GM12873 (cell line): ENCODE results near the gene PLCH2.

Source experiments
- TF ChIP-seq, protein P1 (sequence below): IDR thresholded peaks from 2 replicates; pipeline ENCODE4 v1.5.1; 2012; ENCODE audit warnings: low read depth, mild to moderate bottlenecking, moderate library complexity, low read length, control low read depth; ENCODE audit not compliant: insufficient read depth; ENCODE audit errors: missing control alignments

PLCH2 gene

DNA sequence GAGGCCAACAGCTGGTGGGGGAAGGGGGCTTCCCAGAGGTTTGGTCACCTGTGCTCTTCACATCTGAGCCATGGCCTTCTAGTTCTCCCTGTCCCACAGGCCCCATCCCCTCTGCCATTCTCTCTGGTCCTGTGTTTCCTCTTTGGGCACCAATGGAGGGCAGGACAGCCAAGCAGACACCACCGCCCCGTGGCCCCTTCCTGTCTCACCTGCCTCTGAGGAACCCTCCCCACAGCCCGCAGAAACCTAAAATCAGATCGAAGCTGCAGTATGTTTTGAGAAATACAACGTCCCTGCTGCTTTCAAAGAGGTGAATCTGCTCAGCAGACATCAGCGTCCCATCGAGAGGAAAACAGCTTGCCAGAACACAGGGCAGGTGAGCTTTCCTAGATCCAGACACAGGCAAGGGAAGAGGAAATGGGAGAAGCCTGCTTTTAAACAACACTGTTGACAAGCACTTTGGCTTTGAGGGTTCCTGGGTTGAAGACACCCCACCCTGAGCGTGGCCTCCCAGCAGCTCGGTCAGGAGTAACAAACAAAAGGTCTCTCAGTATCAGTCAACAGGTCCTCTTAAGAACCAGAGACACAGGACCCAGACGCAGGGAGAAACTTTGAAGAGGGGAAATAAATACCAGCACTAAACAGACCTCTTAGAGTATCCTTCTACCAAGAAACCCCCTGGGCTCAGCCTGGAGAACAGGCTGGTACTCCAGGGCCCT lies 48.0 kb downstream of the PLCH2 start:
- TF ChIP-seq, protein P1, sequence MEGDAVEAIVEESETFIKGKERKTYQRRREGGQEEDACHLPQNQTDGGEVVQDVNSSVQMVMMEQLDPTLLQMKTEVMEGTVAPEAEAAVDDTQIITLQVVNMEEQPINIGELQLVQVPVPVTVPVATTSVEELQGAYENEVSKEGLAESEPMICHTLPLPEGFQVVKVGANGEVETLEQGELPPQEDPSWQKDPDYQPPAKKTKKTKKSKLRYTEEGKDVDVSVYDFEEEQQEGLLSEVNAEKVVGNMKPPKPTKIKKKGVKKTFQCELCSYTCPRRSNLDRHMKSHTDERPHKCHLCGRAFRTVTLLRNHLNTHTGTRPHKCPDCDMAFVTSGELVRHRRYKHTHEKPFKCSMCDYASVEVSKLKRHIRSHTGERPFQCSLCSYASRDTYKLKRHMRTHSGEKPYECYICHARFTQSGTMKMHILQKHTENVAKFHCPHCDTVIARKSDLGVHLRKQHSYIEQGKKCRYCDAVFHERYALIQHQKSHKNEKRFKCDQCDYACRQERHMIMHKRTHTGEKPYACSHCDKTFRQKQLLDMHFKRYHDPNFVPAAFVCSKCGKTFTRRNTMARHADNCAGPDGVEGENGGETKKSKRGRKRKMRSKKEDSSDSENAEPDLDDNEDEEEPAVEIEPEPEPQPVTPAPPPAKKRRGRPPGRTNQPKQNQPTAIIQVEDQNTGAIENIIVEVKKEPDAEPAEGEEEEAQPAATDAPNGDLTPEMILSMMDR = no peak

GRCh38 chr1:2525572-2525919 lies 49.5 kb downstream of the PLCH2 start:
- TF ChIP-seq, protein P1 = peak; percentile 6

- TF ChIP-seq, protein P1 = no peak
These were observed 50.1 kb downstream of the PLCH2 start, which contains the start of gene PANK4 for GRCh38 chr1:2525920-2526823. Gene PANK4 (minus strand): TSS chr1:2526596. CDS start chr1:2526587, 9 bp downstream.

- TF ChIP-seq, protein P1 = no peak
These were observed 50.9 kb downstream of the PLCH2 start for GRCh38 chr1:2526824-2527555.

DNA sequence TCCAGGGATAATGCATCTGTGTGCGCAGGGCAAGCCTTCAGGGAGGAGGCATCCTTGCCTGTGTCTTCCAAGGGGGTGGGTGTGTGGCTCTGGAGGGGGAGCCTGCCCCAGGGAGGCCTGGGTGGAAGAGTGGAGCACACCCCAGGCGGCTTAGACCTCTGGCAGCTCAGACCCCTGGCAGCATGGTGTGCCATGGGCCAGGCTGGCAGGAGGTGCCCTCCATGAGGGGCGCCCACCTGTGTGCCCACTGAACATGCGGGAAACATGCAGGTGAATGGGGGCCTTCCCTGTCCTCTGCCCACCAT lies 51.4 kb downstream of the PLCH2 start:
- TF ChIP-seq, protein P1 = no peak

DNA sequence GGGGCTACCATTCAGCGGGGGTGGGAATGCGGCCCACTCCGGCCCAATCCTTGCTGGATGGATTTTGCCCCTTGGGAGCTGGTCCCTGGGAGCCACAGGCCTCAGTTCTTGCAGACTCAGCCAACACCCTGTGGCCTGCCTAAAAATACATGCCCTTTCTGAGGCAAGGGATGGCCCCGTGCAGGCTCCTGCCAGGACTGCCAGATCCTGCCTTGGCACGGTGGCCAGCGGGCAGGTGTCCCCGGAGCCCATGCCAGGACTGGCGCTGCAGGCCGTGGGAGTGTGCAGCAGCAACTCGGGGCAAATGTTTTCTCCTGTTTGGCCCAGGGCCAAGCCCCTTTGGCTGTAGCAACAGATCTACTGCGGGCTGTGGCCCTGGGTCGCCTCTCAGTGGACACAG lies 51.9 kb downstream of the PLCH2 start:
- TF ChIP-seq, protein P1 = no peak

DNA sequence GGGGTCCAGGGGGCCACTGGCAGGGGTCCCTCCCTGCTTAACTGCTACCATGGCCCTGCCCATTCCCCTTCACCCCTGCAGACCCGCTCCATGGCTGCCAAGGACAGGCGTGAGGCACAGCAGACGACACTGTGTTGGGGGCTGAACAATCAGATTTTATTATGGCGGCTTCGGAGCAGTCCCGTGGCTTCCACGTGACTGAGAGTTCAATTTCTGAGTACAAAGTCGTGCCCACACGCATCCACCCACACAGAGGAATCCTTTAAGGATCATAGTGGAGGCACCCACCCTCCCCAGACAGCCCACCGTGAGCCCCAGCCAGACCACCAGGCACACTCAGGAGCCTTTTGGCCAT lies 52.5 kb downstream of the PLCH2 start:
- TF ChIP-seq, protein P1 = no peak
